HEK293 (cell line): ENCODE measurements around the gene PYGO1.

Experiments used
- CTCF ChIA-PET: fragments of 350-600 bp; formaldehyde crosslinking; extraction: SDS; loops from one replicate; lab custom pipeline; 2021; ENCODE audit warnings: antibody characterized with exemption; lab: Yijun Ruan, JAX
- POLR2A ChIA-PET: fragments of 300-600 bp; formaldehyde crosslinking; extraction: SDS; loops from one replicate; lab custom pipeline; 2020; ENCODE audit warnings: antibody characterized with exemption, inconsistent platforms; lab: Yijun Ruan, JAX
- H3K27ac ChIP-seq: fragments of 200-500 bp; sonication (Bioruptor generic); 2 replicates; pipeline ENCODE4 v1.5.1; 2014; ENCODE audit warnings: low read depth, low read length, control low read depth, inconsistent platforms; ENCODE audit errors: extremely low read depth
- H3K36me3 ChIP-seq, 2 experiments: fragments of 200-500 bp in 1 of 2; sonication (Bioruptor generic) in 1 of 2; 1 replicate in 1 of 2; 2 replicates in 1 of 2; pipeline ENCODE4 v1.5.1; 2014 to 2017; ENCODE audit warnings: inconsistent platforms in 2 of 2, low read length in 2 of 2; ENCODE audit not compliant: control insufficient read depth in 2 of 2, insufficient read depth in 1 of 2
- H3K4me1 ChIP-seq: fragments of 200-500 bp; sonication (Bioruptor generic); 2 replicates; pipeline ENCODE4 v1.5.1; 2014; ENCODE audit warnings: mild to moderate bottlenecking, low read length, inconsistent platforms; ENCODE audit not compliant: control insufficient read depth, insufficient read depth
- H3K4me3 ChIP-seq: 2 replicates; pipeline ENCODE4 v1.5.1; 2011; ENCODE audit warnings: low read depth, mild to moderate bottlenecking, control low read depth, low read length, moderate library complexity
- H3K9me3 ChIP-seq: fragments of 200-500 bp; sonication (Bioruptor generic); 2 replicates; pipeline ENCODE4 v1.5.1; 2014; ENCODE audit warnings: low read depth, low read length, inconsistent platforms; ENCODE audit not compliant: control insufficient read depth, insufficient read depth
- BCL11B ChIP-seq: fragments of 450-650 bp; formaldehyde crosslinking; IDR thresholded peaks from 2 replicates; pipeline ENCODE4 v1.5.1; 2016; ENCODE audit warnings: low read depth, missing biosample characterization, missing genetic modification characterization
- ELK4 ChIP-seq: IDR thresholded peaks from 2 replicates; pipeline ENCODE4 v1.6.1; 2011; ENCODE audit warnings: mild to moderate bottlenecking, low read depth, low read length, borderline replicate concordance
- GLI2 ChIP-seq: fragments of 450-650 bp; formaldehyde crosslinking; IDR thresholded peaks from 2 replicates; pipeline ENCODE4; 2017; ENCODE audit warnings: missing biosample characterization, missing genetic modification characterization, low read depth, borderline replicate concordance
- MZF1 ChIP-seq: fragments of 450-650 bp; formaldehyde crosslinking; IDR thresholded peaks from 2 replicates; pipeline ENCODE4 v1.5.1; 2017; ENCODE audit warnings: missing biosample characterization, missing genetic modification characterization, borderline replicate concordance
- RBAK ChIP-seq: fragments of 450-650 bp; formaldehyde crosslinking; IDR thresholded peaks from 2 replicates; pipeline ENCODE4 v1.5.1; 2016; ENCODE audit warnings: missing biosample characterization, missing genetic modification characterization
- TRIM28 ChIP-seq: IDR thresholded peaks from 2 replicates; pipeline ENCODE4 v1.6.1; 2011; ENCODE audit warnings: low read length, control low read depth, borderline replicate concordance
- ZBTB17 ChIP-seq: fragments of 450-650 bp; formaldehyde crosslinking; IDR thresholded peaks from 2 replicates; pipeline ENCODE4 v1.5.1; 2016; ENCODE audit warnings: missing biosample characterization, missing genetic modification characterization
- ZNF112 ChIP-seq: fragments of 450-650 bp; formaldehyde crosslinking; IDR thresholded peaks from 2 replicates; pipeline ENCODE4 v1.5.0; 2017; ENCODE audit warnings: missing biosample characterization, missing genetic modification characterization
- ZNF16 ChIP-seq: fragments of 450-650 bp; formaldehyde crosslinking; IDR thresholded peaks from 2 replicates; pipeline ENCODE4 v1.5.1; 2016; ENCODE audit warnings: low read depth, missing biosample characterization, missing genetic modification characterization
- ZNF2 ChIP-seq: fragments of 450-650 bp; formaldehyde crosslinking; IDR thresholded peaks from 2 replicates; pipeline ENCODE4 v1.5.1; 2016; ENCODE audit warnings: missing biosample characterization, missing genetic modification characterization
- ZNF274 ChIP-seq, 2 experiments: fragments of 200-500 bp in 1 of 2; fragments of 450-650 bp in 1 of 2; sonication (Bioruptor generic) in 1 of 2; formaldehyde crosslinking in 1 of 2; IDR thresholded peaks; 2 replicates each; pipeline versions ENCODE4 v1.5.1 to v1.6.1; 2014 to 2016; ENCODE audit warnings: borderline replicate concordance in 1 of 2, inconsistent platforms in 1 of 2, low read length in 1 of 2, missing biosample characterization in 1 of 2, missing genetic modification characterization in 1 of 2
- ZNF302 ChIP-seq: fragments of 450-650 bp; formaldehyde crosslinking; IDR thresholded peaks from 2 replicates; pipeline ENCODE4 v1.5.1; 2016; ENCODE audit warnings: missing biosample characterization, missing genetic modification characterization, low read depth
- ZNF335 ChIP-seq: fragments of 450-650 bp; formaldehyde crosslinking; conservative IDR thresholded peaks from 2 replicates; pipeline ENCODE4 v1.5.1; 2016; ENCODE audit warnings: missing biosample characterization, missing genetic modification characterization
- ZNF341 ChIP-seq: fragments of 450-650 bp; formaldehyde crosslinking; IDR thresholded peaks from 2 replicates; pipeline ENCODE4; 2016; ENCODE audit warnings: low read depth, missing biosample characterization, missing genetic modification characterization
- ZNF510 ChIP-seq: fragments of 450-650 bp; formaldehyde crosslinking; IDR thresholded peaks from 2 replicates; pipeline ENCODE4 v1.5.1; 2018; ENCODE audit warnings: mild to moderate bottlenecking, missing genetic modification characterization, missing biosample characterization; ENCODE audit not compliant: insufficient replicate concordance
- ZNF561 ChIP-seq: fragments of 450-650 bp; IDR thresholded peaks from 2 replicates; pipeline ENCODE4 v1.5.1; 2018; ENCODE audit warnings: missing biosample characterization, missing genetic modification characterization, borderline replicate concordance
- ZNF626 ChIP-seq: fragments of 450-650 bp; sonication (Bioruptor Pico); formaldehyde crosslinking; IDR thresholded peaks from 2 replicates; pipeline ENCODE4 v1.5.1; 2018; ENCODE audit warnings: missing biosample characterization, missing genetic modification characterization, inconsistent platforms
- ZNF639 ChIP-seq: fragments of 450-650 bp; formaldehyde crosslinking; IDR thresholded peaks from 2 replicates; pipeline ENCODE4 v1.5.1; 2016; ENCODE audit warnings: missing biosample characterization, missing genetic modification characterization
- ZNF654 ChIP-seq: fragments of 450-650 bp; formaldehyde crosslinking; IDR thresholded peaks from 2 replicates; pipeline ENCODE4 v1.5.1; 2016; ENCODE audit warnings: low read depth, missing biosample characterization, missing genetic modification characterization
- ZNF747 ChIP-seq: fragments of 450-650 bp; formaldehyde crosslinking; IDR thresholded peaks from 2 replicates; pipeline ENCODE4 v1.5.1; 2016; ENCODE audit warnings: missing biosample characterization, missing genetic modification characterization
- TF ChIP-seq, protein P1 (sequence below): fragments of 450-650 bp; formaldehyde crosslinking; IDR thresholded peaks from 2 replicates; pipeline ENCODE4 v1.5.1; 2016; ENCODE audit warnings: missing biosample characterization, missing genetic modification characterization, borderline replicate concordance
- TF ChIP-seq, protein P2 (sequence below): fragments of 450-650 bp; formaldehyde crosslinking; IDR thresholded peaks from 2 replicates; pipeline ENCODE4 v1.5.1; 2017; ENCODE audit warnings: missing biosample characterization, missing genetic modification characterization
- TF ChIP-seq, protein P3 (sequence below): fragments of 450-650 bp; formaldehyde crosslinking; IDR thresholded peaks from 2 replicates; pipeline ENCODE4 v1.5.1; 2016; ENCODE audit warnings: missing biosample characterization, missing genetic modification characterization
- TF ChIP-seq, protein P4 (sequence below): fragments of 450-650 bp; formaldehyde crosslinking; IDR thresholded peaks from 2 replicates; pipeline ENCODE4 v1.5.1; 2016; ENCODE audit warnings: missing biosample characterization, missing genetic modification characterization

Gene PYGO1

GRCh38 chr15:55527150-55527549, 61.0 kb downstream of the PYGO1 start:
- no peak overlapping the region for H3K27ac ChIP-seq
- H3K4me1 ChIP-seq, result no peaks in the 10 kb centered on the region
- CTCF ChIA-PET, result interaction anchor here (0.5 to 2.4 kb wide), 13 partner anchors 10 to 902 kb away, joined by 3 to 14 read pairs (median 4); no protein-coding TSS in a partner anchor
- no peaks in the 10 kb centered on the region for H3K36me3 ChIP-seq
- POLR2A ChIA-PET, result no interaction called here
- H3K4me3 ChIP-seq, result no peak overlapping the region
- TF ChIP-seq, protein P1, sequence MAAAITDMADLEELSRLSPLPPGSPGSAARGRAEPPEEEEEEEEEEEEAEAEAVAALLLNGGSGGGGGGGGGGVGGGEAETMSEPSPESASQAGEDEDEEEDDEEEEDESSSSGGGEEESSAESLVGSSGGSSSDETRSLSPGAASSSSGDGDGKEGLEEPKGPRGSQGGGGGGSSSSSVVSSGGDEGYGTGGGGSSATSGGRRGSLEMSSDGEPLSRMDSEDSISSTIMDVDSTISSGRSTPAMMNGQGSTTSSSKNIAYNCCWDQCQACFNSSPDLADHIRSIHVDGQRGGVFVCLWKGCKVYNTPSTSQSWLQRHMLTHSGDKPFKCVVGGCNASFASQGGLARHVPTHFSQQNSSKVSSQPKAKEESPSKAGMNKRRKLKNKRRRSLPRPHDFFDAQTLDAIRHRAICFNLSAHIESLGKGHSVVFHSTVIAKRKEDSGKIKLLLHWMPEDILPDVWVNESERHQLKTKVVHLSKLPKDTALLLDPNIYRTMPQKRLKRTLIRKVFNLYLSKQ, result no peak
- TF ChIP-seq BCL11B (tag by site-specific recombination) (no peak), ZNF112 (tag by site-specific recombination) (no peak), ZNF16 (tag by site-specific recombination) (no peak), ELK4 (no peak), MZF1 (tag by site-specific recombination) (no peak), ZNF341 (no peak), ZNF561 (tag by site-specific recombination) (no peak), GLI2 (tag by site-specific recombination) (no peak), ZNF626 (no peak), ZBTB17 (tag by site-specific recombination) (no peak)
- TF ChIP-seq, protein P2, sequence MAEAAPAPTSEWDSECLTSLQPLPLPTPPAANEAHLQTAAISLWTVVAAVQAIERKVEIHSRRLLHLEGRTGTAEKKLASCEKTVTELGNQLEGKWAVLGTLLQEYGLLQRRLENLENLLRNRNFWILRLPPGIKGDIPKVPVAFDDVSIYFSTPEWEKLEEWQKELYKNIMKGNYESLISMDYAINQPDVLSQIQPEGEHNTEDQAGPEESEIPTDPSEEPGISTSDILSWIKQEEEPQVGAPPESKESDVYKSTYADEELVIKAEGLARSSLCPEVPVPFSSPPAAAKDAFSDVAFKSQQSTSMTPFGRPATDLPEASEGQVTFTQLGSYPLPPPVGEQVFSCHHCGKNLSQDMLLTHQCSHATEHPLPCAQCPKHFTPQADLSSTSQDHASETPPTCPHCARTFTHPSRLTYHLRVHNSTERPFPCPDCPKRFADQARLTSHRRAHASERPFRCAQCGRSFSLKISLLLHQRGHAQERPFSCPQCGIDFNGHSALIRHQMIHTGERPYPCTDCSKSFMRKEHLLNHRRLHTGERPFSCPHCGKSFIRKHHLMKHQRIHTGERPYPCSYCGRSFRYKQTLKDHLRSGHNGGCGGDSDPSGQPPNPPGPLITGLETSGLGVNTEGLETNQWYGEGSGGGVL, result no peak
- H3K9me3 ChIP-seq, result no peaks in the 10 kb centered on the region

GRCh38 chr15:55526559-55527036, 61.5 kb downstream of the PYGO1 start:
- Histone ChIP-seq H3K27ac (no peak overlapping the region), H3K4me1 (no peaks in the 10 kb centered on the region)
- TF ChIP-seq ZNF639 (no peak), MZF1 (tag by site-specific recombination) (no peak), RBAK (tag by site-specific recombination) (no peak), ZNF274 (IDR thresholded peaks at IDR 0.05; ENCODE audit: low read length) (no peak), ZNF274 (tag by site-specific recombination; IDR thresholded peaks at IDR 0.05; ENCODE audit: borderline replicate concordance) (no peak), ZNF302 (no peak), ZNF335 (tag by site-specific recombination) (no peak), ZNF654 (tag by site-specific recombination) (peak; percentile 54), TRIM28 (no peak), ZNF2 (tag by site-specific recombination) (no peak), ZNF747 (no peak), ZNF510 (peak; percentile 70)
- TF ChIP-seq, protein P3, sequence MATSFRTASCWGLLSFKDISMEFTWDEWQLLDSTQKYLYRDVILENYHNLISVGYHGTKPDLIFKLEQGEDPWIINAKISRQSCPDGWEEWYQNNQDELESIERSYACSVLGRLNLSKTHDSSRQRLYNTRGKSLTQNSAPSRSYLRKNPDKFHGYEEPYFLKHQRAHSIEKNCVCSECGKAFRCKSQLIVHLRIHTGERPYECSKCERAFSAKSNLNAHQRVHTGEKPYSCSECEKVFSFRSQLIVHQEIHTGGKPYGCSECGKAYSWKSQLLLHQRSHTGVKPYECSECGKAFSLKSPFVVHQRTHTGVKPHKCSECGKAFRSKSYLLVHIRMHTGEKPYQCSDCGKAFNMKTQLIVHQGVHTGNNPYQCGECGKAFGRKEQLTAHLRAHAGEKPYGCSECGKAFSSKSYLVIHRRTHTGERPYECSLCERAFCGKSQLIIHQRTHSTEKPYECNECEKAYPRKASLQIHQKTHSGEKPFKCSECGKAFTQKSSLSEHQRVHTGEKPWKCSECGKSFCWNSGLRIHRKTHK (tag by site-specific recombination), result no peak
- TF ChIP-seq, protein P4, sequence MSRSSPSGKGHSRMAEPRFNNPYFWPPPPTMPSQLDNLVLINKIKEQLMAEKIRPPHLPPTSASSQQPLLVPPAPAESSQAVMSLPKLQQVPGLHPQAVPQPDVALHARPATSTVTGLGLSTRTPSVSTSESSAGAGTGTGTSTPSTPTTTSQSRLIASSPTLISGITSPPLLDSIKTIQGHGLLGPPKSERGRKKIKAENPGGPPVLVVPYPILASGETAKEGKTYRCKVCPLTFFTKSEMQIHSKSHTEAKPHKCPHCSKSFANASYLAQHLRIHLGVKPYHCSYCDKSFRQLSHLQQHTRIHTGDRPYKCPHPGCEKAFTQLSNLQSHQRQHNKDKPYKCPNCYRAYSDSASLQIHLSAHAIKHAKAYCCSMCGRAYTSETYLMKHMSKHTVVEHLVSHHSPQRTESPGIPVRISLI (tag by site-specific recombination), result no peak
- TF ChIP-seq, all 188 proteins: peak for 2
- Histone ChIP-seq H3K9me3 (no peaks in the 10 kb centered on the region), H3K36me3 (no peaks in the 10 kb centered on the region), H3K4me3 (no peak overlapping the region)
- ChIA-PET CTCF (interaction anchor here (0.6 to 2.4 kb wide), 16 partner anchors 10 to 430 kb away, joined by 3 to 14 read pairs (median 4); no protein-coding TSS in a partner anchor), POLR2A (interaction anchor here (0.8 kb wide), 1 partner anchor 62 kb away, joined by 4 read pairs; no protein-coding TSS in a partner anchor)
